Measurements from ENCODE around the gene WDR93.
A peak's percentile ranks its signal among the peaks of the same experiment; 100 is the strongest.
"Not testable (repeated sequence)": the region's sequence is repeated elsewhere in the genome, so short reads cannot be mapped to it uniquely, and the experiment has no call there.

WDR93 gene

DNA sequence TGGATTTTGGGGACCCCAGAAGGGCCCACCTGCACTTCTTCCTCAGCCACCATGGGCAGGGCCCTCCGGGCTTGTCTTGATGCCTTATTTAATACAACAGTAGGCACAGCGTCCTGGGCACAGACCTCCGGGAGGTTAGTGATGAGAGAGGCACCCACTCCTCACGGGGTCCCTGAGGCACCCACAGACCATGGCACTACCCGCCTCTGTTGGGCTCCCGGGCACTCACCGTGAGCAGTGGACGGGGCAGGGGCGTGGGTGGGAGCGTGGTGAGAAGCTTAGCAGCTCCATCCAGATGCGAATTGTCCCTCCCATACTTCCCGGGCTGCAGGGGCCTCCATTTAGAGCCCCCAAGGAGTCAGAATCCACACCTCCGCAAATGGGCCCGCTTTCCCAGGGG, 85.2 kb downstream of the WDR93 start:
- DNase-seq: no peak

DNA sequence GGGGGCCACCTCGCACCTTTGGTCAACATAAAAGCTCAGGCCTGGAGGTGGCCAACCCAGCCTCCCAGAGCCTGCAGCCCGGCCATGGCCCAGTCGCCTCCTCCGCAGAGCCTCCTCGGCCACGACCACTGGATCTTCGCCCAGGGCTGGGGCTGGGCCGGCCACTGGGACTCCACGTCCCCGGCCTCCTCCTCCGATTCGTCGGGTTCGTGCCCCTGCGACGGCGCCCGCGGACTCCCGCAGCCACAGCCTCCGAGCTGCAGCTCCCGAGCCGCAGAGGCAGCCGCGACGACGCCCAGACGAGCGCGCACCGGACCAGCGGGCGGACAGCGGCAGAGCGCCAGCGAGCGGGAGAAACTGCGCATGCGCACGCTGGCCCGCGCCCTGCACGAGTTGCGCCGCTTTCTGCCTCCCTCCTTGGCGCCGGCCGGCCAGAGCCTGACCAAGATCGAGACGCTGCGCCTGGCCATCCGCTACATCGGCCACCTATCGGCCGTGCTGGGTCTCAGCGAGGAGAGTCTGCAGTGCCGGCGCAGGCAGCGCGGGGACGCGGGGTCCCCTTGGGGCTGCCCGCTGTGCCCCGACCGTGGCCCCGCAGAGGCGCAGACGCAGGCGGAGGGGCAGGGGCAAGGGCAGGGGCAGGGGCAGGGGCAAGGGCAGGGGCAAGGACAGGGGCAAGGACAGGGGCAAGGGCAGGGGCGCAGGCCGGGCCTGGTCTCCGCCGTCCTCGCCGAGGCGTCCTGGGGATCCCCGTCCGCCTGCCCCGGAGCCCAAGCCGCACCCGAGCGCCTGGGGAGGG, 85.9 kb downstream of the WDR93 start, which contains the start of gene MESP2:
Gene MESP2, plus strand, starts transcription at position 59 of the 799 bp plus-strand sequence. Its CDS starts 26 bp downstream, at position 85.
- peak; percentile 44 for DNase-seq

DNA sequence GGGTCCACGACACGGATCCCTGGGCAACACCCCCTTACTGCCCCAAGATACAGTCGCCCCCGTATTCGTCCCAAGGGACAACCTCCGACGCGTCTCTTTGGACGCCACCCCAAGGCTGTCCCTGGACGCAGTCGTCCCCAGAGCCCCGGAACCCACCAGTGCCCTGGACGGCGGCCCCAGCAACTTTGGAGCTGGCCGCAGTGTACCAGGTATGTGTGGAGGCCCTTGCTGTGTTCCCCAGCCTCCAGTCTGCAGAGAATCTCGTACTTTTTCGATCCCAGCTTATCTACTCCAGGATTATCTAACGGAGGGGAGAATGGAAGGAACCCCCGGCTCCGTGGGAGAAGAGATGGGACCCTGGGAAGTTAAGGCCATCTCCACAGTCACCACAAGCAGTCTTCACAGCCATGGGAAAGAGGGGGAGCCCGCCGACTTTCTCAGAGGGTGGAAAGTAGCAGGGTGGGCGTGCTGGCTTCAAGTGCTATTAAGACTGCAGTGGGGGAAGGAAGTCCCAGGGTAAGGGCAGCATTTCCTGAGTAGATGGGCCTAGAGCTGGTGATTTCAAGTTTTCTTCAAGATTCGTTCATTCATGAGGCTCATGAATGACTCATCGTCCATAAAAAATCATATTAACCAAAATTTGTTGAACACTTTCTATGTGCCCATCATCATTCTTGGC, 86.6 kb downstream of the WDR93 start:
- DNase-seq: no peak

DNA sequence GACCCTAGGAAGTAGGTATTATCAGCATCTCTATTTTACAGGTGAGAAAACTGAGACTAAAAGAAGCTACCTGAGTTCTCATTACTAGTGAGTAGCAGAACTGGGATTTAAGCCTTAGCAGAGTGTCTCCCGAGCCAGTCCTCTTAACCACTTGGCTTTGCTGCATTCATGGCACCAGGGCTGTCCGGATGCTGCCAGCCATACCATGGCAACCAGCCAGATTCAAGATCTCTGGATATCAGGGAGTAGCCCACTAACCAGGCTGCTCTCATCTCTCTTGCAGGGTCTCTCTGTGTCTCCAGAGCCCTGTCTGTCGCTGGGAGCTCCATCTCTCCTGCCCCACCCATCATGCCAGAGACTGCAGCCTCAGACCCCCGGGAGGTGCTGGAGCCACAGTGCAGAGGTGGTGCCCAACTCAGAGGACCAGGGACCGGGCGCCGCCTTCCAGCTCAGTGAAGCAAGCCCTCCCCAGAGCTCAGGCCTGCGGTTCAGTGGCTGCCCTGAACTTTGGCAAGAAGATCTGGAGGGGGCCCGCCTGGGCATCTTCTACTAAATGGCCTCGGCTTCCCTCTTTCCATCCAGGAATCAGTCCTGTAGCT, 87.3 kb downstream of the WDR93 start:
- DNase-seq: no peak

DNA sequence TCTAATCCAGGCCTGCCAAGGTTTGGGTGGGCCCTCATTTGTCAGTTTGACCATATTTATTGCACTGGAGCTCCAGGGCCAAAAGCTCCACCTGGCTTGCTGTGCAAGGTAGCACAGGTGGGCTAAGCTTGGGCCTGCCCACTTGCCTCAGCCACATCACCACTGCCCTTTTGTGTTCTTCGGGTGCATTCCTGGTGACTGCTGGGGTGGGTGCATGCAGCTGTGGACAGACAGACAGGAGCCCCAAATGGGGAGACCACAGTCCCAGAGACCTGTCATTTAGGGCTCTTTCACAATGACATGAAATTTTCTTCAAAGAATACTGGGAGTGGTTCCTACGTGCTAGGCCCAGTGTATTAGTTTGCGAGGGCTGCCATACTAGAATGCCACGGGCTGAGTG, 88.2 kb downstream of the WDR93 start:
- DNase-seq: no peak

DNA sequence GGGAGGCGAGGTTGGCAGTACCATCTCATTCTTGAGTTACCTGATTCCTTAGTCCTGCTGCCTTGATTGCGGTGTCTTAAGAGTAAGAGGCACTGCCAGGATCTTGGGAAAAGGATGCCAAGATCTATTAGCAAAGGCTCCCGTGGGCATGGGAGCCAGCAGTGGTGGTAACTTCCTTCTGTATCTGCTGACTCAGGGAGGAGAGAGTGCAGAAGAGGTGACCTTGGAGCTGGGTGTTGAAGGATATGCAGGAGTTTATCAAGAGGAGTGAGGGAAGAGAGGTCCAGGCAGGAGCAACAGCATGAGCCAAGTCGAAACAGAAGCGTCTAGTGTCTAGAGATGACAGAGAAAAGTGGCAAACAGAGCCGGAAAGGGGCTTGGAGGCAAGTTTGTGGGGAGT, 90.0 kb downstream of the WDR93 start:
- no peak for DNase-seq

DNA sequence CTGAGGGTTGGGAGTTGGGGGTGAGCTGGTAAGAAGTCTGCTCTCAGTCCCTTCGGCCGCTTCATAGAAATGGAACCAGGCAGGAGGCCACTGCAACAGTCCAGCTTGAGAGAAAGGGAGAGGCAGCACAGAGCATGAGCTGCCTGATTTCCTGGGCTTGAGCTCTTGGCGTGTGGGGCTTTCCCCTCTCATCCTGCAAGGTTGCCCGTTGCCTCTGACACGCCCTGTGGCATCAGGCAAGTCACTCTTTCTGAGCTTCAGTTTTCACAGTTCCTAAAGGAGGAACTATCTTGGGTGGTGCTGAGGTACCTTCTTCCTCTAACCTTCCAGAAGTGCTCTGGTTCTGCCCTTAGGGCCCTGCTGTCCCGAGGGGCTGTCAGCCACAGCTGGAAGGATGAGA, 90.4 kb downstream of the WDR93 start:
- DNase-seq: peak; percentile 19

DNA sequence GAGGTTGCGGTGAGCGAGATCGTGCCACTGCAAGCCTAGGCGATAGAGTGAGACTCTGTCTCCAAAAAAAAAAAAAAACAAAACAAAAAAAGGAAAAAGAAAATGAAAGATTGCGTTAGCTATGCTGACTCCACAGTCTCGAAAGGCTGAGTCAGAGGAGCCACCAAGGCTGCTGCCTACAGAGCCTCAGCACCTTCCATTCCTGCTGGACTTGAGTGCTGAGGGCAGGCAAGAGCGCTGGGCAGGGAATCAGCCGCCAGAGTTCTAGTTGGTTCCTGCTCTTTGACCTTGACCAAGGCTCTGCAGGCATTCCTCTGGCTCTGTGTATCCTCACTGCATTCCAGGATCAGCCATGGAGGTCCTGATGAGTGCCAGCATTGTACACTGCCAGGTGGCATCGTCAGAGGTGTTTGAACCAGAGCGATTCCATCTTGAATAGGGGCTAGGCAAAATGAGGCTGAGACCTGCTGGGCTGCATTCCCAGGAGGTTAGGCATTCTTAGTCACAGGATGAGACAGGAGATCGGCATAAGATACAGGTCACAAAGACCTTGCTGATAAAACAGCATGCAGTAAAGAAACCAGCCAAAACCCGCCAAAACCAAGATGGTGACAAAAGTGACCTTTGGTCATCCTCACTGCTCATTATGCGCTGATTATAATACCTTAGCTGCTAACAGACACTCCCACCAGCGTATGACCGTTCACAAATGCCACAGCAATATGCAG, 91.4 kb downstream of the WDR93 start:
- peak; percentile 2 for DNase-seq

DNA sequence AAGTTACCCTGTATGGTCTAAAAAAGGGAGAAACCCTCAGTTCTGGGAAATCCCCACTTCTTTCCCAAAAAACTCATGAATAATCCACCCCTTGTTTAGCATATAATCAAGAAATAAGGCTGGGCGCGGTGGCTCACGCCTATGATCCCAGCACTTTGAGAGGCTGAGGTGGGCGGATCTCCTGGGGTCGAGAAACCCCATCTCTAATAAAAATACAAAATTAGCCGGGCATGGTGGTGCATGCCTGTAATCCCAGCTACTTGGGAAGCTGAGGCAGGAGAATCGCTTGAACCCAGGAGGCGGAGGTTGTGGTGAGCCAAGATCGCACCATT, 92.0 kb downstream of the WDR93 start:
- not testable (repeated sequence) for DNase-seq

DNA sequence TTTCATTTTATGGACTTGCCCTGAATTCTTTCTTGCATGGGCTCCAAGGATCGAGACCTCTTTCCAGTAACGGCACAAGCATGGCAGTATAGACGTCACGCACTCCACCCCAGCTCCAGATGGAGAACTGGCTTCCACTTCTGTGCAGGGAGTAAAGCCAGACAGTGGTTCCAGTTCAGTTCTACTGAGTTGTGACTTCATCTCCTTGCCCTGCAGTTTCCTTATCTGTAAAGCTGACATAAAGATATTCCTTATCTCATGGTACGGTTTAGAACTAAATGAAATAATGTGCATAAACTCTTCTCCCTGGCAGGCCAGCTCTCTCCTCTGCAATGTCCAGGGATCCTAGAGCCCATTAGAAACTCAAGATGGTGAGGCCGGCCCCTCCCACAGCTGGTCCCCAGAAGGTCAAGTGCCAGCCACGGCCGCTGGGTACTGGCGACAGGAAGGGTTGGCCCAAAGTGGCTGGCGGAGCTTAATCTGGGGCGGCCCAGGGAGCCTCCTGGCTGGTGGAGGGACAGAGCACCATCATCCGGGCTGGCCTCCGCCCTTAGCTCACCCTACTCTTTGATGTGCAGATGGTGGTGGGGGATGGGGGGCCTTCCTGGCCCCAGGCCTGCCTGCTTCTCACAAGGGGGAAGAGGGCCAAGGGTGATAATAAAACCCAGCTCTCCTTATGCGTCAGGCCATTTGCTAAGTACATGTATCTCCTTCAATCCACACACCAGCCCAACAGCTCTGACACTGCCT, 92.7 kb downstream of the WDR93 start:
- DNase-seq: no peak

DNA sequence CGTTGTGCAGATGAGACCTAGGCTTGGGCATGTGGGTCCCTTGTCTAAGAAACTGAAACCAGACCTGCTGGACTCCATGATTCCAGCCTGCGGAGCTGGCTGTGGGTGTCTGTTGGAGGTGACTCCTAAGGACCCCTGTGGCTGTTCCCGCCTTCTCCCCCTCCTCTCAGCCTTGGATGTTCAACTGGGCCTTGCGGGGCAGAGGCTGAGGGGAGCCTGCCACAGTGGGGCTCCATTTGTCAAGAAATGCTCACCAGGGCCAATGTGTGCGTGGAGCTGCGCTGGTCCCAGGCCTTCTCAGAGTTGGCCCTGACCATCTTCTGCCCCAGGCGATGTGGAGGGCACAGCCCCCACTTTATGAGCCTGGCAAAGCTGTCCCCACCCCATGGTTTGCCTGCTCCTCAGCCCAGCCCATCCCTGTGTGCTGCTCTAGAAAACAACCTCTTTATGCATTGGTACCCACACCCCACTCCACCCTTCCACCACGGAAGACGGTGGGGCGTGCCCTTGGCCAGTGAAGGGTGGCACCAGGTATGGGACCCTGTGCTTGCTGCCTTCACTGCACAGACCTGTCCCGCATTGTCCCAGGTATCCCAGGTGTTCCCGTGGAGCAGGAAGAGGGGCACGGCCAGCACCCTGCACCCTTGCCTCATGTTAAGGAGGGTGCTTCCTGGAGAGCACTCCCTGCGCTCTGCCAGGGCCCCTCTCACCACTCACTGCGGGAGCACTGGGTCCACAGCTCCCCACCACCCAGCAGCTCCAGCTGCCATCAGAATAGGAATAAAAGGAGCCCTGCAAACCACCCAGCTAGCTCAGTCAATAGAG, 93.5 kb downstream of the WDR93 start:
- DNase-seq: no peak

- DNase-seq: no peak
Measured at GRCh38 chr15:89784686-89784960, 94.0 kb downstream of the WDR93 start.

- no peak for DNase-seq
Measured at GRCh38 chr15:89785064-89785773, 94.6 kb downstream of the WDR93 start.

DNA sequence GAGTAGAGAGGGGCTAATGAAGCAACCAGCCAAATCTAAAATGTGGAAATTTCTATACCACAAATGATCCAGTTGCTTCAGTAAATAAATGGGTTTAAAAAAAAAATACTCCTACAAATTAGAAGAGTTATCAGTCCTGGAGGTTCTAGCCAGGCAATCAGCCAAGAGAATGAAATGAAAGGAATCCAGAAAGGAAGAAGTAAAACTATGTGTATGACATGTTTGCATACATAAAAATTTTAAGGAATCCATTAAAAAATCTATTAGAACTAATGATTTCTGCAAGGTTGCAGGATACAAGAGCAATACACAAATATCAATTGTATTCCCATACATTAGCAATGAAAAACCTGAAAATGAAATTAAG, 95.1 kb downstream of the WDR93 start:
- DNase-seq: no peak

DNA sequence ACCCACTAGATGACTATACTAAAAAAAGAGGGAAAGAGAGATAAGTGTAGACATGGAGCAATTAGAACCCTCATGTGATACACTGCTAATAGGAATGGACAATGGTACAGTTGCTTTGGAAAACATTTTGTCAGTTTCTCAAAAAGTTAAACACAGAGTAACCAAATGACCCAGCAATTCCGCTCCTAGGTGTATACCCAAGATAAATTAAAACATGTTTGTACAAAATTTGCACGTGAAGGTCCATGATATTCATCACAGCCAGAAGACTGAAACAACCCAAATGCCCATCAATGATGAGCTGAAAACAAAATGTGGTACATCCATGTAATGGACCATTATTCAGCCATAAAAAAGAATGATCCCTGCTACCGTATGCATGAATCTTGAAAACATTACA, 97.3 kb downstream of the WDR93 start:
- no peak for DNase-seq

GRCh38 chr15:89788585-89788984, 98.0 kb downstream of the WDR93 start:
- DNase-seq: not testable (repeated sequence)

- DNase-seq: no peak
Measured at GRCh38 chr15:89790206-89790605, 99.6 kb downstream of the WDR93 start.

GRCh38 chr15:89790661-89791060, 100.0 kb downstream of the WDR93 start:
- DNase-seq: no peak

DNA sequence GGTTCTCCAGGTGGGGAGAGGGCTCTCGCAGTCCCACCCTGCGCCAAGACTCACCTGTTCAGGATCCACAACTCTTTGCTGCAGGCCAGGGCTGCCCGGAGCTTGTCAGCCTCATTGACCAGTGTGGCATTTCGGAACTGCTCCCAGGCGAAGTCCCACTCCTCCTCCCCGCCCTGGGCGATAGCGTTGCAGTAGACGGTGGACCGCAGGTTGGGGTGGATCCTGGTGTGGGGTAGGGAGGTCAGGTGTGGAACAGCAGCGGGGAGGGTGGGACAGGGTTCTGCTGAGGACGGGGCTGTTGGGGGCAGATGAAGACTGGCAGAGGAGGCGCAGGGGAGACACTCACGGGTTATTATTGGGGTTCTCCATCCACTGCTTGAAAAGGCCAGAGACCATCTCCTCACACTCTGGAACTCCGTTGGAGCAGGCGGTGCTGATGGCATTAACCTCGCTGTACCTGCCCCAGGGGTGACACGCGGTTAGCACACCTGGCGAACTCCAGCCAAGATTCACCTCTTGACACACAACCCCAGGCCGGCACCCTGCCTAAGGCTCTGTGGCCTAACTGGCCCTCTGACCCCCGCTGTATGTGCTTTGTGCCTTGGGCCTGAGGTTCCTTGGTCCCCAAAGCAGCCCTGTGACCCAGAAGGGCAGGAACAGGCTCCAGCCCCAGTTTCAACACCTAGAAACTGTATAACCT, 101.6 kb downstream of the WDR93 start:
- no peak for DNase-seq
